Measurements from ENCODE around the gene CHCHD6.

CHCHD6 gene

DNA sequence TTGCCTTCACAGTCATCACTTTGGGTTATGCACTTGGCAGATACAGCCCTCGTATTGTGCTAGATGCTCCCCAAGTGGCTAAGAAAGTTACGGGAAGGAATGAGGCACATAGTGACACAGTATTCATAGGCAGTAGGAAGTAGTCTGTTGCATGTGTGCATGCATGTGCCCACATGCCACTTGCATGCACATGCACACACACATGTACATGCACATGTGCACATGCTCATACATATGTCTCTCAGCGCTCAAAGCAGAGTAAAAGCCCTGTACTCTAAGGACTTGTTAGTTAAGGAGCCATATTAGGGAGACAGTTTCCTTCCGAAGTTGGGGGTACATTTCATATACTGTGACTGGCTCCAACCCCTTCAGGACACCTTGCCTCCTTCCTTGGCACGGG is 128.9 kb downstream of the CHCHD6 start:
- DNase-seq = no peak

DNA sequence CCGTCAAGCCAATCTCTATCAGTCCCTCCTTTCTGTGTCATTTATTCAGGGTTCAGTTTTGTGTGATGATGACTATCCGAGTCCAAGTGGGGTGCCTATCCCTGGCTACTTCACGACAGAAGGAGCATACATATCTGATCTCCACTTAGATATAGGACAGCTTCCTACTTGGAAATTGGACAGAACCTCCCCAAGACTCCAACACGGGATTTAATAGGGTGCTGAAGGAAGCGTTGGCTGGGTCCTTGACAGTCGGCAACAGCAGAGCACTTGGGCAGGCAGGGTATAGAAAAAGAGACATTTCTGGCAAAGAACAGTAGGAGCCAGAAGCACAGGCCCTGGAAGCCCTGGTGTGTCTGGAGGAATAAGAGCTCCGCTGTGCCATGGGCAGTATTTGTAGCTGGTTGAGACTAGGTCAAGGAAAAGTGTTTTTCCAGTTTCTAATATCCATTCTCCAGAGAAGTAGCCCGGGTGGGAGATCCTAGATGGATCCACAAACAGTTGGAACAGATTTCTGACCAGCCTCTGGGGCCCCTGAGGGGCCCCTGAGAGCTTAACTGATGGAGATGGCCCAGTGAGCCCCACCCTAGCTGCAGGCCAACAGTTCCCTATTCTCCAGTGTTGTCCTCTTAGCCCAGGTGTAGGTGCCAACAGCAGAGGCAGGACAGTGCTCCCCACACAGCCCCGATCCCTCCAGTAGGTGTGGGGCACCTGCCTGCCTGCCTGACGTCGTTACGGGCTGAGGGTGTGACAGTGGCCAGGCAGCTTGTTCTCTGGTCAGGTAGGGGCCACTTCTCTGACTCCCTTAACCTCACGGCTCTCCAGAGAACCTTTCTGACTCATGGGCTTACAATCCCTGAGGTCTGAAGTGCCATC is 130.8 kb downstream of the CHCHD6 start:
- DNase-seq = no peak

DNA sequence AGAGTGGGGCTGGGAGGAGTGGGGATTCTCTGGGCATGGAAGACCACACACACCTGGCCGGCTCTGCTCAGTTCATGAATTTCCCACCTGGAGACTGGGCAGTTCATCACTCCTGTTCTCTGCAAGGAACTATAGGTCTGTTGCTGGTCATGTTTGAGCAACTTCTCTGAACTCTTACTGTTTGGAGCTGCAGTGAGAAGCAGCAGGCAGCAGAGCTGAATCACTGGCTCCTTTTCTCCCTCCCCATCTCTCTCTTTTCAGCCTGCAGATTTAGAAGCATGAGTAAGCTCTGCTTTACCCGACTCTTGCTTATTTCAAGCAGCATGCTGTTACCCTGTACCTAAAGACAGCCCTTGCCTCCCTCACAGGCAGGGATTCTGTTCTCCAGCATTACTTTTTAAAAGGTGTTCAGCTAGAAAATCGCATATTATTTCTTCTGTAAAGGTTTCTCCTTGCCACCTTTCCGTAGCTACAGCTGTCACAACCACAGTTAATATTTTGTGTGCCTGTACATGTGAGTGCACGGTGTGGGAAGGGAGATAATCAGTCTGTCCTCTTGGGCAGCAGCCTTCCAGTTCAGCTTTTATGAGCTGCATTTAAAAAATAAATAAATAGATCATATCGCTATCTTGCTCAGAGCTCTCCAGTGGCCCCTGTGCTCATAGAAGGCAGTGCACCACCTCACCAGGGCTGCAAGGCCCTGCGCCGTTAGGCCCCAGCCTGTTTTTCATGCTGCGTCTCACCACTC is 131.6 kb downstream of the CHCHD6 start:
- no peak for DNase-seq

DNA sequence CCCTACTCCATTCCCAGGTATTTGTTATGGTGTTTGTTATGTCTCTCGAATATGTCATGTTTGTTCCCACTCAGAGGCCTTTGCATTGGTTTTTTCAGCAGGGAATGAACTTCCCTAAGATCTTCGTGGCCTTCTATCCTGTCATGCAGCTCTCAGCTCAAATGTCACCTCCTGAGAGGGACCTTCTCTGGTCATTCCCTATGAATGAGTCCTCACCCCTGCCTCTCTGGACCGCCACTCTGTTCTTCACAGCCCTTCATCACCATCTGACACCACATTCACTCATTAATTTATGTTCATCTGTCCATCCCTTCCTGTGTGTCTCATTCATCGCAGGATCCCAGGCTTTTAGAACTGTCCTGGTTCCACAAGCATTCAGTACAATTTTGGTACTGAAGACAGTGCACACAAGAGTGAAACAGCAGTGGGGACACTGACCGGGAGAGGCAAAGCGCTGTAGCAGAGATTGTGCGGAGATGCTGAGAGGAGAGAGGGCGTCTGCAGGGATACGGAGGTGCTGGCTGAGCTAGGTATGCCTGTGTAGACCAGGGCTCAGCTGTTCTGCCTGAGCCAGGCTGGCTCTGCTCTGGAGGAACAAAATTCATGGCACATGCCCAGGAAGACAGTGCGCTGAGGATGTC is 132.3 kb downstream of the CHCHD6 start:
- DNase-seq = no peak

DNA sequence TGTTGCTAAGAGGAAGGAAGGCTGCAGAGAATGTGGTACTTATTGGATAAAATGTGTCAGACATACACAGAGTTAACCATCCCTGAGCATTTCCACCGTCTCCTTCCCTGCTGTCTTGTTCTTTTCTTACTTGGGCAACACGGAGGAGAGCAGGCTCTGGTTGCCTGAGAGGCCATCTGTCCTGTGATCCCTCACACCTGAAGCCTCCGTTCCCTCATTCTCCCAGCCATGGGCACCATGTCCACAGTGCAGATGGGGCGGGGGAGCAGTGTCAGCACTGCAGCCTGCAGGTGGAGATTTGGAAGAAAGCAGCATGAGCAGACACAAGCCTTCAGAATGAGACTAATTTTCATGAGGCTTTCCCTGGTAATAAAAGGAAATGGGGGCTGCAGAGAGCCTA is 133.7 kb downstream of the CHCHD6 start:
- DNase-seq = no peak

DNA sequence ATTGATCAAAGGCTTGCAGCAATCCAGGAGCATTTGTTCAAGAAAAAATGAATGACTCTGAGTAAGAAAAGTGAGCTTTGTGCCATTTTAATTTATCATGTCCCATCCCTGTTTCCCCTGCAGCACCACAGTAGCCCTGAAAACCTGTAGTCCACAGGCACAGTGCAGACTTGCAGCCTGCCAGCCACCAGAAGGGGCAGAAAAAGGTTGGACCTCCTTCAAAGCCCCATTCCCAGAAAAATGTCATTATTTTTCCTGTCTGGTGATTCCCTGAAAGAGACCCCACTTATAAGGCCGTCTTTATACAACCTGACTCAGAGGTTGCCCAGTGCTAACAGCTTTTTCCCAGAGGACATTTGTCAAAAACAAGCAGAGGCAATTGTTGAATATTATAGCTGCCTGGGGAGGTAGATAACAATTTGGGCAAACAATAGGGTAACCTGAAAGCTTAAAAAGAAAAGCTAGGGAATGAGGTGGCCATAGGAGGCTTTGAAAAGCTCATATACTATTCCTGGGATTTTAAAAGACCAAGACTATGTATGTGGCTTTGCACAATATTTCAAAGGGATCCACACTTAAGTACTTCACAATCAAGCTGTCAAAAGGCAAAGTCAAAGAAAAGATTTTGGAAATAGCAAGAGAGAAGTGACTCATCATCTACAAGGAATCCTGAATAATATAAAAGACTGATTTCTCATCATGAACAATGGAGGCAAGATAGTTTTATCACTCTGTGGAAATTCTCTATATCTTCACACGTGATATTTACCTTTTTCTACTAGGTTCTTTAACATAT is 142.1 kb downstream of the CHCHD6 start:
- DNase-seq = no peak

DNA sequence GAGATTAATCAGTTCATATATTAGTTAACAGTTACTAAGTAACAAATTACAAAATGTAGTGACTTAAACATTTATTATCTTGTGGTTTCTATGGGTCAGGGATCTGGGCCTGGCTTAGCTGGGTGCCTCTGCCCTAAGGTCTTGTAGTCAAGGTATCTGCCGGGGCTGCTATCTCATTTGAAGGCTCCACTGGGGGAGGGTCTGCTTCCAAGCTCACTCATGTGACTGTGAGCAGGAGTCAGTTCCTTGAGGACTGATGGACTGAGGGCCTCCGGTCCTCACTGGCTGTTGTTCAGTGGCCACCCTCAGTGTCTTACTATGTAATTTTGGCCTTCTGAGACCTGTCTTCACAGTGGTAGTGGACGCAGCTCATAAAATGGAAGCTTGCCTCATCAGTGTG is 143.0 kb downstream of the CHCHD6 start:
- DNase-seq = no peak

DNA sequence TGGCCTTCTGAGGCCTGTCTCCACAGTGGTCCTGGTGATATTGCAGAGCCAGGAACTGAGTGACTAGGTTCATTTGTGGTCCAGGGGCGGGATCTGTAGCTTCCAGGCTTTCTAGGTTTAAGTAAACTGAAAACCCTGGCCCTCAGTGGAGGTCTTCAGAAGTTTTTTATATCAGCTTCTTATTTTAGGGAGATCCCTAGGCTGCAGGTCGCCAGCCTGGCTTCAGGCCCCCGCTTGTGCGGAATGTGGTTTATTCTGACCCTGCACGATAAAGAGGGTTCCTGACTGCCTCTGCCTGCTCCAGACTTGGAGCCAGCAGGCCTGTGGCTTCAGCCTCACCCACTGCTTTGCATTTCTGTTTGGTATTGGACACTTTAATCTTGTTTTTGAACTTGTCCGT is 145.0 kb downstream of the CHCHD6 start:
- no peak for DNase-seq

DNA sequence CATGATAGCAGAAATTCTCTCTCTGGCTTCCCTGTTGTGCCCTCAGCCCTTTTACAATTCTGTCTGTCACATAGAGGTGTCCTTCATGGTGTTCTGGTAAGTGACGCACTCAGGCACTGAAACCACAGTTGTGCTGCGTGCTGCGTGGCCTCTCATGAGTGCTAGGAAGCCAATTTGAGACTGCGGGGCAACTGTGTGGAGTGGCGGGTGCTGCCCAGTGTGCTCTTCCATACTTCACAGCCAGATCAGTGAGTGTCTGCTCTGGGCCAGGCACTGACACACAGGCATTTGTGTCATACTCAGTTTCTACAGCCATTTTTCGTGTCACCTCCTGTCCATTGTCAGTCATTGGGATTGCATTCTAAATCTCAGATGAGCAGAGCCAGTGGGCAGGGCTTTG is 145.7 kb downstream of the CHCHD6 start:
- DNase-seq = no peak

DNA sequence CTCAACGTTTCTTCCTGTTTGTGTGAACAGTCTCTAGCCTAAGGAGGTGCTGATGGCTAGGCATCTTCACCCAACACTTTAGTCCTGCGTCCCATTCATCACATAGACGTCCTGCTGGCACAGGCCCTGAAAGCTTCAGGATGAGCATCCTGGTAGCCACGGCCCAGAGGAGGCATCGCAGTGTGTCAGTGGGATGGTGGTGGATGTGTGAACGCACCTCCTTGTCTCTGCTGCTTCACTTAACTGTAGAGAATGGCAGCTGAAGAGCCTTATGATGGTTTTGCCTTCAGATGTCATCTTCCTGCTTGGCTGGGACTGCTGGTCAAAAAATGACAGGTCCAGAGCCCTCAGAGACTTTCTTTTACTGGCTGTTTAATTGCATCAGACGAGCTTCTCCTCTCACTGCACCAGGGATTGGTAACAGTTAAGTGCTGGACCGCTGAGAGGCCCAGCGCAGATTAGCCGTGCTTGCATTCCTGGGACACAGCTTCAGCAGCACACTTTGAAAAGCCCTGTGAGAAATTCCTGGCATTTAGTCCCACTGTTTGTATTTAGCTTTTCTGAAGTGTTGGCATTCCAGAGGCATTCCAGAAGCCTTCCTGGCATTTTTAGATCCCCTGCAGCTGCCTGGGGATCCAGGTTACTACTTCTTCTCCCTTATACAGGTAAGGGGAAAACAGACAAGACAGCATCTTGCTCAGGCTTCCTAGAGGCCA is 146.5 kb downstream of the CHCHD6 start:
- no peak for DNase-seq

DNA sequence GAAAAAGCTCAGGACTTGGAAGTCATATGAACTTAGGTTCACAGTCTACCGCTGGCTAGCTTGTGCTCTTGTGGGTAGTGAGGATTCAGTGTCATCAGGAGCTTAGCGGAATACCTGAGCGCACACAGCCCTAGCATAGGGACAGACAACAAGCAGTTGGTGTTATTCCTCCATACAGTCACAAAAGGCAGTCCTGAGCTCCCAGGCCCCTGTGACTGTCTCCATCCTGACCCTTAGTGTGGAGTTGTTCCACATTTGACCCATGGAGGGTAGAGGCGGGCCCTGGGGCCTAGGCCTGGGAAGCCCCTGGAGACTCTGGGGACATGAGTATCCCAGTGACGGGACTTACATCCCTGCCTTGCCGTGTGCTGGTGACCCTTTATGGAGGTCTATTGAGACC is 147.3 kb downstream of the CHCHD6 start:
- no peak for DNase-seq

DNA sequence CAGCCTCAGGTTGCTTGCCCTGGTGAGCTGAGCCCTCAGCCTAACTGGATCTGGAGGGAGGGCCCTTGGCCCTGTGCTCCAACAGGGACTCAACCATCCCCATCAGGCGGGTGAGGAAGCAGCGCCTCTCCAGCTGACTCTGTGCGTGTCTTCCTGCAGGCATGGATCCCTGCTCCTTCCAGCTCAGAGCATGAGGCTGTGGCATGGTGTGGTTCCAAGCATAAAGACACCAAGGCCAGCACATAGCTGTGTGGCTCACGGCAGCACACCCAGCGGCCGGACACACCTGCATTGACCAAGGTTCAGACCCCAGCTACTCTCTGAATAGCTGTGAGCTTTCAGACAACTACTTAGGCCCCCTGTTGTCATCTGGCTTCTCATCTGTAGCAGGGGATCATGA is 147.9 kb downstream of the CHCHD6 start:
- no peak for DNase-seq

DNA sequence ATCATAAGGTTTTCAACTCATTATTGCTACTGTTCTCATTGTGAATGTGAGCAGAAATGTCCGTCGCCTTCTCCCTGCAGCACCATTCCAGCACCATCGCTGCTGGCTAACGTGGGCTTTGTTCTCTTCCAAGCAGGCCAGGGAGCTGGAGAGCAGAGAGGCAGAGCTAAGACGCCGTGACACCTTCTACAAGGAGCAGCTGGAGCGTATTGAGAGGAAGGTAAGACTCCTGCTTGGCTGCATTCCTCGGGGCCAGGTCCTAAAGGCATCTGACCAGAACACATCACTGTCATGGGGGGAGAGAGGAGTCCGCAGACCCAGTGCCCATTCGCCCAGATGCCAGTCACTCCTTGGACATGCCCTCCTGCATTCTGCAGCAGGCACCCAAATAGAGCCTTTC is 148.5 kb downstream of the CHCHD6 start:
- DNase-seq = no peak

DNA sequence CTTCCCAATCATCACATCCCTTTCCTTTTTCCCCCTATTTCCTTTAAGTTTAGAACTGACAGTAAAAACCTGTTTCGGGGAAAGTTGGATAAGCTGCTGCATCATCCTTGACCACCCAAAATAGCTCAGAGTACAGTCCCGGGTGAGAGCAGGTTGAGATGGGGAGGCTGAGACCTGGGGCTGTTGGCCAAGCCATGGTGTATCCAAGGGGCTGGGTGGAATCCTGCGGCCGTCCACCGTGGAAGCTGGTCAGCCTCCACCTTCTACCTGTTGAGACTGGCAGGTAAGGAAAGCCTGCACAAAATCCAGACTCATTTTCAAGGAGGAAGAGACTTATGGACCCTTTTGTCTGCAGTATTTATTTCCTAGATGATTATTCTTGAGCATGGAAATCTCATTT is 150.6 kb downstream of the CHCHD6 start:
- no peak for DNase-seq

DNA sequence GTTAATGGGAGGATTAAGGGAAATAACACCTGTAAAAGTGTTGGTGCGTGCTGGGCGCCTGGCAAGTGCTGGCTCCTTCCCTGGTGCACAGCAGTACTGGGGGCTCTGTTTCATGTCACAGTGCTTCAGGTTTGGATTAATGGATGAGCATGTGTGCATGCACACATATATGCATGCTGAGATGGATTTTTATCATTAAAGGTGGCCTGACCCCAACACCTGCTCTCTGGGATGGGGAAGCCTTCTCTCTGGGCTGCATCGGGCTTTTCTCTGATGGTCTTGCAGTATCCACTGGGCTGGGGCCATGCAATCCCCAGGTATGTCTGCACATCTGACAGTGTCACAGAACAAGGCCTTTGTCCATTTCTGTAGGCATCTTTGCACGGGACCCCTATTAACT is 151.3 kb downstream of the CHCHD6 start:
- DNase-seq = no peak

DNA sequence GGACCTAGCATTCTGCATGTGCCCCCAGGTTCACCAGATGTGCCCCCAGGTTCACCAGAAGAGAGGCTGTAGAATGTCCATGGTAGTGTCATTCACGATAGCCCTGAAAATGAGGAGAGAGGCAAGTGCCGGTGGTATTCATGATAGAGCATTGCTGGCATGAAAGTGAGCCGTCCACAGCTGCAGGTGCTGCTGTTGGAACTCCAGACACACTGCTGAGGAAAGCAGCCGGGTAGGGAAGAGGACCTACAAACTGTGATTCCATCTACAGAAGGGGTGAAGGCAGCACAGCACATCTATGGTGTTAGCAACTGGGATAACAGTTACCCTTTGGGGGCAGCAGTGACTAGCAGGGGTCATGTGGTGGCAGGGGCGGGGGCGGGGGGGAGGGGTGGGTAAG is 153.9 kb downstream of the CHCHD6 start:
- DNase-seq = no peak

DNA sequence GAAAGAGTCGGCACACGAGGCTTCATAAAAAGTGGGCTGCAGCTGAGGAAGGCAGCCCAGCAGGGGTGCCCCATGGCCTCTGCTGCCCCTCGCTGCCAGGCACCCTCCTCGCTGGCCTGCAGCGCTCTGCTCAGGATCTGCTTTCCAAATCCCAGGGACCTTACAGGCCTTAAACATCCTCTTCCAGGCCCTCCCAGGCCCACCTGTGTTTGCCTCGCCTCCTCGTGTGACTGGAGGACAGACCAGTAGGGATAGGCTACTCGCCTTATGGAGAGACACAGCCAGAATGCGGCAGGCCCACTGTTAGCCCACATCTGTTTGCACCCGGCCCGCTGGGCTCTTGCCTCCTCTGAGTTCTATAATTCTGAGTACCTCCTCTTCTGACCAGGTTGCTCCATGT is 154.4 kb downstream of the CHCHD6 start:
- no peak for DNase-seq

DNA sequence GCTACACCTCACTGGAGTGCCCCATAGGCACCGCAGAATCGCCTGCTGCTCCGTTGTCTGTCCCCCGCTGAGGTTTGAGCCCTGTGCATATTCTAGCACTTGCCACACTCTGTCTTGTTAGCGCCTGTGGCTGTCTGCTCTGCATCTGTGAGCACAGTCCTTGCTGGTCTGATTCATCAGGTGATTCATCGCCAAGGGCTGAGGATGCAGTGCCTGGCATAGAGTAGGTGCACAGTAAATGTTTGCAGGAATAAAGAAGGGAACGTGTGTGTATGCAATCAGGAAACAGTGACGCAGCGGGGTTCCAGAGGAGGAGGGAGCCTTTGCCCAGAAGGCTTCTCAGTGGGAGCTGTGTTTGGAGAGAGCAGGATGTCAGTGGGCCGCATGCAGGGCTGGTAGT is 154.8 kb downstream of the CHCHD6 start:
- no peak for DNase-seq

DNA sequence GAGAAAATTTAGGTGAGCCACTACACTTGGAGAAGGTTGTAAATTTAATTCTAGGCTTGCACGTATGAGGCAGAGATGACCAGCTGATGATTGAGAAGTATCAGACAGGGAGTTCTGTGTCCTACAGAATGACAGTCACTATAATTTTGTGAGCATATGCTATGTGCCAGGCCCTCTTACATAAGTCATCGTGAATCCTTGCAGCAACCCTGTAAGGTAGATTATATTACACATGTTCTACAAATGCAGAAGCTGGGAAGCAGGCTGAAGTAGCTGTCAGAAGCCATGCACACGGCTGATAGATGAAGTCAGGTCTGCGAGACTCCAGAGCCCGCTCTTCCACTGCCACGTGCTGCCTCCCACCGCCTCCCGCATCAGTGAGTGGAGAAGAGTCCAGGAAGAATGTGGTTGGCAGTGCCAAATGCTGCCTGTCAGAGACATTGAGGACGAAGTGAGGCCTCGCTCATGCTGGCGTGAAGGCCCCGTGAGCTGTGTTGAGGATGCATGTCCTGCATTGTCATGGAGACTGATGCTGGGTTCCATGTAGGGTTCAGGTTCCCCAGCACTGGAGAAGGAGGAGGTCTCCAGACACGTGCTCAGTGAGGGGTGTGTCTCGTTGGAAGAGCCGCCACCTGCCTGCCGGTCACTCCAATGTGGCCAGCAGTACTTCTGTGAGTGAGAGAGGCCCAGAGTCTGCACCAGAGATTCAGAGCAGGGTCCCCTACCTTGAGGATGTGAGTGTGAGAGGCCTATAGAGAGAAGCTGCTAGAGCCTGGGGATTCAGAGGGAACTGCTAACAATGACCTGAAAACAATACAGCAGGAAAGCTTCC is 155.6 kb downstream of the CHCHD6 start:
- no peak for DNase-seq

DNA sequence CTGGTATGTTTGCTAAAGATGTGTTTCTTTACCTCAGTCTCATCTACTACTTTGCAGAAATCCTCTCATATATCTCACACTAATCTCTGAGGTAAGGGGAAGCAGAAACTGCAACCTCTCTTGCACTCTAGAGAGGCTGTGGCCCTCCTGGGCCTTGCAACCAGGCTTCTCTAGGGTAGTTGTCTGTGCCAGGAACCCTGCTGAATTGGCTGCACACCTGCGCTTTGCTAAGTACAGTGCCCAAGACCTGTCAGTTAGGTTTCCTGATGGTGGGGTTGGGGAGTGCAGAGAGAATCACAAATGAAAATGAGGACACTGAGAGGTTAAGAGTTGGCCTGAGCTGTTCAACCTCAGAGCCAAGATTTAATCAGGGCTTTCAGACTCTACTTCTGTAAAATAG is 161.7 kb downstream of the CHCHD6 start:
- no peak for DNase-seq

DNA sequence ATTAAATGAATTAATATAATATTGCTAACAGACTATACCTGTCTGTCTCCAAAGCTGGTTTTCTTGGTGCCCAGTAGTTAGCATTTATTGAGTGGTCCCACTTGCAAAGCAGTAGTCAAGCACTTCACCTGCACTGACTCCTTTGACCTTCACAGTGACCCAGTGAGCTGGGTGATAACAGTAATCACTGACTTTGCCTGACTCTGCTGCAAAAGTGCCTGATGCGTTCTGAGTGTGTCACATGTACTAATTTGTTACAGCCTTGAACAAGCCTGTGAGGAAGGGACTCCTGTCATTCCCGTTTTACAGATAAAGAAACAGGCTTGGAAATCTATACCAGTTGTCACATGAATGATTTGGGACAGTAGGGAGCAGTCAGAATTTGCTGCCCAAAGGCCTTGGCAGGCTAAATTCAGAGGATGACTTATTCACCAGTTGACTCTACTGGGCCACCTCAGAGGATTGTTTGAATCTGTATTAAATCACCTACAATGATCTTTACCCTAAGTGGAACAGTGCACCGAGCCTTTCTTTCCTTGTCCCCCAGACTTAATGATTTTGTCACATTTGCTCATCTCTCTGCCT is 162.2 kb downstream of the CHCHD6 start:
- no peak for DNase-seq

Data from inflammatory macrophage treated with lipopolysaccharide for 1 hour (primary cell).